ENCODE results near the gene MT2A.

- TF ChIP-seq PAX8 (CRISPR knock-in tag; IDR thresholded peaks at IDR 0.05; ENCODE audit: borderline replicate concordance), result no peak
- no peak for TF ChIP-seq ZNF572 (CRISPR knock-in tag; IDR thresholded peaks at IDR 0.05)
- TF ChIP-seq ZFP1 (CRISPR knock-in tag; IDR thresholded peaks at IDR 0.05), result no peak
- no peak for TF ChIP-seq RAD21 (CRISPR knock-in tag; IDR thresholded peaks at IDR 0.05)
- TF ChIP-seq ATF4 (CRISPR knock-in tag; IDR thresholded peaks at IDR 0.05), result no peak
- no peak for TF ChIP-seq SP1 (IDR thresholded peaks at IDR 0.05)
- TF ChIP-seq SP1 (CRISPR knock-in tag; IDR thresholded peaks at IDR 0.05), result no peak
- no peak for TF ChIP-seq GABPA (IDR thresholded peaks at IDR 0.05; ENCODE audit: low read depth, low read length)
- no peak for TF ChIP-seq GABPA (CRISPR knock-in tag; IDR thresholded peaks at IDR 0.05; ENCODE audit: low read depth)
- TF ChIP-seq TCF7 (IDR thresholded peaks at IDR 0.05; ENCODE audit: low read depth), result no peak
- TF ChIP-seq ZNF674 (CRISPR knock-in tag; IDR thresholded peaks at IDR 0.05; ENCODE audit: low read depth), result no peak
Observed at GRCh38 chr16:56635441-56635967, 27.1 kb downstream of the MT2A start.
